Mucosa of descending colon (tissue), 3 donors: ENCODE data around the gene CISD3. TPM values are rescaled to one million over a fixed set of nuclear protein-coding genes. Genes with fewer than 3 reads are reported as not detected.

Experiments
- ATAC-seq: fragments of 200-7000 bp; cut with Tn5 transposase; one replicate; pipeline ENCODE4 v1.9.1; 2020; ENCODE audit warnings: mild to moderate bottlenecking, moderate library complexity
- DNase-seq, 3 donors: peaks; one replicate each; pipeline ENCODE4 v3.0.0-alpha.2; 2020
- H3K36me3 ChIP-seq: fragments of 200-600 bp; one replicate; pipeline ENCODE4 v1.8.0; 2021; ENCODE audit warnings: low read depth, mild to moderate bottlenecking
- H3K4me1 ChIP-seq: fragments of 200-600 bp; one replicate; pipeline ENCODE4 v1.8.0; 2021; ENCODE audit warnings: low read depth, mild to moderate bottlenecking
- H3K4me3 ChIP-seq: fragments of 200-600 bp; one replicate; pipeline ENCODE4 v1.8.0; 2021; ENCODE audit warnings: mild to moderate bottlenecking
- H3K9me3 ChIP-seq: fragments of 200-600 bp; one replicate; pipeline ENCODE4 v1.8.0; 2021; ENCODE audit warnings: mild to moderate bottlenecking
- CTCF ChIP-seq: fragments of 200-600 bp; IDR thresholded peaks from one replicate; pipeline ENCODE4 v1.8.0; 2022; ENCODE audit warnings: antibody characterized with exemption, mild to moderate bottlenecking
- intact Hi-C, 2 donors: fragments of 100-400 bp; cut with DNase I in 1 of 2; cut with micrococcal nuclease in 1 of 2; formaldehyde crosslinking; loops; one replicate each; pipeline versions ENCODE4 v1.11.0 to v1.11.1; 2022; cut with DNase I, micrococcal nuclease
- total RNA-seq, 3 donors: library from RNA; stranded (reverse); fragmentation: NEBNext Ultra II Directional in 2 of 3; extraction: Animal tissue kit (Norgen Biotek cat#: 25700) in 2 of 3; gene quantifications; one replicate each; pipeline versions ENCODE4 v1.2.1 to v1.2.4, GENCODE V29; 2021 to 2023
- donor health status: DM: no; HTN: no; CAD: no; lungs with moderate emphysema.
- donor health status: DM: no; HTN: no; CAD: no.
- donor health status: DM: no; HTN: yes; CAD: no.

The CISD3 gene
- total RNA-seq, 3 donors from 2014 or later, result 60.8 to 101 (median 91.8) TPM

GRCh38 chr17:38691154-38691553, 39.0 kb upstream of the CISD3 start:
- Histone ChIP-seq H3K4me3 (no peak overlapping the region), H3K4me1 (peaks cover 4% of the 10 kb centered on the region), H3K9me3 (no peaks in the 10 kb centered on the region), H3K36me3 (no peaks in the 10 kb centered on the region)
- ATAC-seq, result no peak
- no peak for TF ChIP-seq CTCF
- no peak for DNase-seq
- intact Hi-C loops, result no loop called here

- ATAC-seq (peak; percentile 72), DNase-seq (peak; percentile 73 to 78 (median 76))
- TF ChIP-seq CTCF, result no peak
- intact Hi-C loops, result no loop called here
- Histone ChIP-seq H3K4me3 (no peak overlapping the region), H3K36me3 (no peaks in the 10 kb centered on the region), H3K4me1 (peaks cover 4% of the 10 kb centered on the region), H3K9me3 (no peaks in the 10 kb centered on the region)
These were observed 36.3 kb upstream of the CISD3 start for GRCh38 chr17:38693700-38694329.

GRCh38 chr17:38697061-38697820, 32.9 kb upstream of the CISD3 start:
- no peak for TF ChIP-seq CTCF
- Histone ChIP-seq H3K4me1 (peaks cover 11% of the 10 kb centered on the region), H3K4me3 (no peak overlapping the region), H3K36me3 (no peaks in the 10 kb centered on the region), H3K9me3 (no peaks in the 10 kb centered on the region)
- ATAC-seq (no peak), DNase-seq (no peak)
- intact Hi-C loops, result no loop called here

GRCh38 chr17:38698760-38699159, 31.4 kb upstream of the CISD3 start:
- ATAC-seq, result no peak

GRCh38 chr17:38701504-38702165, 28.5 kb upstream of the CISD3 start:
- H3K9me3 ChIP-seq, result no peaks in the 10 kb centered on the region
- DNase-seq (peak in 2 of 3 donors; percentile 64 to 72), ATAC-seq (peak; percentile 1)
- peak overlapping the region; percentile 61 for H3K4me3 ChIP-seq
- intact Hi-C loops, result no loop called here
- H3K4me1 ChIP-seq, result peaks cover 6% of the 10 kb centered on the region
- TF ChIP-seq CTCF, result no peak
- H3K36me3 ChIP-seq, result no peaks in the 10 kb centered on the region

More at GRCh38 chr17:38698760-38699159, 31.4 kb upstream of the CISD3 start:
- no peaks in the 10 kb centered on the region for H3K36me3 ChIP-seq
- no peaks in the 10 kb centered on the region for H3K9me3 ChIP-seq
- no peak for TF ChIP-seq CTCF
- DNase-seq, result no peak
- intact Hi-C loops, result no loop called here
- H3K4me3 ChIP-seq, result no peak overlapping the region
- H3K4me1 ChIP-seq, result peaks cover 11% of the 10 kb centered on the region
